ENCODE results near the gene HIBCH.
"Not testable (repeated sequence)": the region's sequence is repeated elsewhere in the genome, so short reads cannot be mapped to it uniquely, and the experiment has no call there.

- not testable (repeated sequence) for TF ChIP-seq CTCF (IDR thresholded peaks at IDR 0.05; ENCODE audit: insufficient read depth, low read length); REST (IDR thresholded peaks at IDR 0.05; ENCODE audit: insufficient replicate concordance, low read depth); POLR2AphosphoS5 (IDR thresholded peaks at IDR 0.05; ENCODE audit: low read depth); SPI1 (IDR thresholded peaks at IDR 0.05; ENCODE audit: borderline replicate concordance, low read depth); GABPA (IDR thresholded peaks at IDR 0.05; ENCODE audit: low read depth)
Observed at GRCh38 chr2:190335584-190335983, 16.0 kb upstream of the HIBCH start.

All from HL-60 (cell line).